Tibial artery (tissue), 4 donors: ENCODE data around the gene MYO5A.
A peak's percentile ranks its signal among the peaks of the same experiment; 100 is the strongest.
"Not testable (repeated sequence)": the region's sequence is repeated elsewhere in the genome, so short reads cannot be mapped to it uniquely, and the experiment has no call there.

Source experiments
- DNase-seq, 2 donors: peaks; one replicate each; pipeline ENCODE4 v3.0.0-alpha.2; 2019
- H3K27ac ChIP-seq, 2 donors: fragments of 200-600 bp; sonication (generic) in 1 of 2; 1 replicate in 1 of 2; 2 replicates in 1 of 2; pipeline ENCODE4 v1.5.1; 2018 to 2019; ENCODE audit warnings: mild to moderate bottlenecking in 1 of 2
- H3K27me3 ChIP-seq, 2 donors: fragments of 200-600 bp; sonication (generic) in 1 of 2; one replicate each; pipeline versions ENCODE4 v1.5.1 to v1.6.0; 2016 to 2019
- H3K36me3 ChIP-seq, 3 donors: fragments of 200-600 bp; sonication (generic) in 2 of 3; one replicate each; pipeline ENCODE4 v1.5.1; 2016 to 2019; ENCODE audit warnings: mild to moderate bottlenecking in 2 of 3
- H3K4me1 ChIP-seq, 4 donors: fragments of 200-600 bp; sonication (generic) in 2 of 4; 1 replicate in 3 of 4; 2 replicates in 1 of 4; pipeline ENCODE4 v1.5.1; 2016 to 2019
- H3K4me3 ChIP-seq, 2 donors: fragments of 200-600 bp; sonication (generic) in 1 of 2; 1 replicate in 1 of 2; 2 replicates in 1 of 2; pipeline ENCODE4 v1.5.1; 2018 to 2019; ENCODE audit warnings: mild to moderate bottlenecking in 2 of 2
- H3K9me3 ChIP-seq, 3 donors: fragments of 200-600 bp; sonication (generic) in 1 of 3; one replicate each; pipeline ENCODE4 v1.5.1; 2016 to 2019
- CTCF ChIP-seq, 2 experiments: fragments of 200-600 bp in 1 of 2; fragments of 450-650 bp in 1 of 2; IDR thresholded peaks; one replicate each; pipeline ENCODE4 v1.5.1; 2017 to 2019; ENCODE audit warnings: antibody characterized with exemption in 2 of 2, mild to moderate bottlenecking in 1 of 2, moderate library complexity in 1 of 2
- intact Hi-C: fragments of 100-400 bp; cut with DNase I; formaldehyde crosslinking; loops from one replicate; pipeline ENCODE4 v1.15.0; 2023; ENCODE audit warnings: low total_unique reads

MYO5A gene

GRCh38 chr15:52445553-52445952 lies 83.1 kb downstream of the MYO5A start:
- TF ChIP-seq CTCF (IDR thresholded peaks at IDR 0.05), result no peak

GRCh38 chr15:52443205-52443604 lies 85.5 kb downstream of the MYO5A start:
- intact Hi-C loops, H3K27me3 ChIP-seq: not testable (repeated sequence)

More at GRCh38 chr15:52445553-52445952, 83.1 kb downstream of the MYO5A start:
- no peaks in the 10 kb centered on the region for H3K27me3 ChIP-seq
- H3K9me3 ChIP-seq, result no peaks in the 10 kb centered on the region
- H3K36me3 ChIP-seq, result no peaks in the 10 kb centered on the region
- no peak overlapping the region for H3K27ac ChIP-seq
- H3K4me1 ChIP-seq, result peaks cover 0 to 7% (median 0%) of the 10 kb centered on the region in 4 donors
- no peak overlapping the region for H3K4me3 ChIP-seq
- DNase-seq, result peak in 1 of 2 donors; percentile 56
- intact Hi-C loops, result no loop called here

GRCh38 chr15:52441841-52442240 lies 86.8 kb downstream of the MYO5A start:
- Histone ChIP-seq H3K36me3 (no peaks in the 10 kb centered on the region), H3K27me3 (no peaks in the 10 kb centered on the region), H3K9me3 (no peaks in the 10 kb centered on the region), H3K4me1 (peaks cover 0 to 3% (median 0%) of the 10 kb centered on the region in 4 donors), H3K4me3 (no peak overlapping the region), H3K27ac (no peak overlapping the region)
- TF ChIP-seq CTCF (IDR thresholded peaks at IDR 0.05), result no peak
- intact Hi-C loops, result no loop called here
- no peak for DNase-seq

More at GRCh38 chr15:52443205-52443604, 85.5 kb downstream of the MYO5A start:
- H3K36me3 ChIP-seq, H3K4me3 ChIP-seq, H3K27ac ChIP-seq, H3K4me1 ChIP-seq, DNase-seq, H3K9me3 ChIP-seq: not testable (repeated sequence)

GRCh38 chr15:52440946-52441345 lies 87.7 kb downstream of the MYO5A start:
- Histone ChIP-seq H3K4me1 (peaks cover 0 to under 1% (median 0%) of the 10 kb centered on the region in 4 donors), H3K36me3 (no peaks in the 10 kb centered on the region), H3K27me3 (no peaks in the 10 kb centered on the region), H3K27ac (no peak overlapping the region), H3K9me3 (no peaks in the 10 kb centered on the region), H3K4me3 (no peak overlapping the region)
- DNase-seq, result no peak
- intact Hi-C loops, result no loop called here
- no peak for TF ChIP-seq CTCF (IDR thresholded peaks at IDR 0.05)

- TF ChIP-seq CTCF (IDR thresholded peaks at IDR 0.05), result no peak
- Histone ChIP-seq H3K4me3 (no peak overlapping the region), H3K27ac (no peak overlapping the region), H3K27me3 (no peaks in the 10 kb centered on the region), H3K4me1 (peaks cover 0 to 1% (median 0%) of the 10 kb centered on the region in 4 donors), H3K9me3 (no peaks in the 10 kb centered on the region), H3K36me3 (no peaks in the 10 kb centered on the region)
- no peak for DNase-seq
- intact Hi-C loops, result no loop called here
These were observed 88.3 kb downstream of the MYO5A start for GRCh38 chr15:52440414-52440813.

GRCh38 chr15:52439470-52439869 lies 89.2 kb downstream of the MYO5A start:
- no peak for TF ChIP-seq CTCF (IDR thresholded peaks at IDR 0.05)
- no peak for DNase-seq
- Histone ChIP-seq H3K9me3 (no peaks in the 10 kb centered on the region), H3K27me3 (no peaks in the 10 kb centered on the region), H3K4me3 (no peak overlapping the region), H3K4me1 (peaks cover 0 to 2% (median 0%) of the 10 kb centered on the region in 4 donors), H3K36me3 (no peaks in the 10 kb centered on the region), H3K27ac (no peak overlapping the region)
- intact Hi-C loops, result no loop called here

GRCh38 chr15:52439042-52439441 lies 89.6 kb downstream of the MYO5A start:
- H3K27me3 ChIP-seq, H3K27ac ChIP-seq, H3K9me3 ChIP-seq, H3K36me3 ChIP-seq, H3K4me1 ChIP-seq, DNase-seq, intact Hi-C loops, H3K4me3 ChIP-seq: not testable (repeated sequence)
